ENCODE data around the gene CXCL1. TPM values are rescaled to one million over a fixed set of nuclear protein-coding genes. Genes with fewer than 3 reads are reported as not detected.

CXCL1 gene
- total RNA-seq, 2 donors from 2014 or later, result 0.68 to 8.7 TPM

- H3K27me3 ChIP-seq (replicated peaks; ENCODE audit: insufficient read depth), result no peaks in the 10 kb centered on the region
- ATAC-seq (ENCODE audit: insufficient number of reproducible peaks, low FRiP score, low read depth), result no peak
- H3K27ac ChIP-seq, result no peak overlapping the region
- H3K4me3 ChIP-seq, result no peak overlapping the region
- no peaks in the 10 kb centered on the region for H3K9me3 ChIP-seq
- DNase-seq (ENCODE audit: low spot score), result no peak
- H3K36me3 ChIP-seq, result no peaks in the 10 kb centered on the region
- TF ChIP-seq, protein P1, sequence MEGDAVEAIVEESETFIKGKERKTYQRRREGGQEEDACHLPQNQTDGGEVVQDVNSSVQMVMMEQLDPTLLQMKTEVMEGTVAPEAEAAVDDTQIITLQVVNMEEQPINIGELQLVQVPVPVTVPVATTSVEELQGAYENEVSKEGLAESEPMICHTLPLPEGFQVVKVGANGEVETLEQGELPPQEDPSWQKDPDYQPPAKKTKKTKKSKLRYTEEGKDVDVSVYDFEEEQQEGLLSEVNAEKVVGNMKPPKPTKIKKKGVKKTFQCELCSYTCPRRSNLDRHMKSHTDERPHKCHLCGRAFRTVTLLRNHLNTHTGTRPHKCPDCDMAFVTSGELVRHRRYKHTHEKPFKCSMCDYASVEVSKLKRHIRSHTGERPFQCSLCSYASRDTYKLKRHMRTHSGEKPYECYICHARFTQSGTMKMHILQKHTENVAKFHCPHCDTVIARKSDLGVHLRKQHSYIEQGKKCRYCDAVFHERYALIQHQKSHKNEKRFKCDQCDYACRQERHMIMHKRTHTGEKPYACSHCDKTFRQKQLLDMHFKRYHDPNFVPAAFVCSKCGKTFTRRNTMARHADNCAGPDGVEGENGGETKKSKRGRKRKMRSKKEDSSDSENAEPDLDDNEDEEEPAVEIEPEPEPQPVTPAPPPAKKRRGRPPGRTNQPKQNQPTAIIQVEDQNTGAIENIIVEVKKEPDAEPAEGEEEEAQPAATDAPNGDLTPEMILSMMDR (IDR thresholded peaks at IDR 0.05), result no peak
- H3K4me1 ChIP-seq (ENCODE audit: control insufficient read depth in 1 of 2, low read depth in 2 of 2), result peaks cover 6 to 12% of the 10 kb centered on the region in 2 donors
Observed at GRCh38 chr4:73839071-73839470, 30.1 kb upstream of the CXCL1 start.

DNA sequence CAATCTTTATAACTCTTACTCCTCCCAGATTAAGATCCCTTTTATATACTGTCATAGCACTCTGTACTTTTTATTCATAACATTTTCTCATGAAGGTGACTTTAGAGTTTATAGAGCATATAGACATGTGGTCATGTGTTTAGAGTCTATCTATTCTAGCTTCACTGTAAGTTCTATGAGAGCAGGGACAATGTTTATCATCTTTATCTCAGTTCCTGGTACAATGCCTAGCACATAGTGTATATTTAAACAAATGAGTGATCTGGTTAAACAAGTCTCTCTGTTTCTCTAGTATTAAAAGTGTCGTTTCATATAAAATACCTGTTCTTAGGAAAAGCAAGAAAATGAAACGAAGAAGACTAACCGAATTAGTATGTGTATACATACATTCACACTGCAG, 29.5 kb upstream of the CXCL1 start:
- Histone ChIP-seq H3K27me3 (replicated peaks; ENCODE audit: insufficient read depth) (no peaks in the 10 kb centered on the region), H3K4me1 (ENCODE audit: control insufficient read depth in 1 of 2, low read depth in 2 of 2) (peaks cover 6 to 12% of the 10 kb centered on the region in 2 donors), H3K36me3 (no peaks in the 10 kb centered on the region), H3K9me3 (no peaks in the 10 kb centered on the region), H3K4me3 (no peak overlapping the region), H3K27ac (no peak overlapping the region)
- TF ChIP-seq, protein P1 (IDR thresholded peaks at IDR 0.05), result no peak
- ATAC-seq (ENCODE audit: insufficient number of reproducible peaks, low FRiP score, low read depth), result no peak
- DNase-seq (ENCODE audit: low spot score), result no peak

- DNase-seq (ENCODE audit: low spot score) (no peak), ATAC-seq (ENCODE audit: insufficient number of reproducible peaks, low FRiP score, low read depth) (no peak)
- no peaks in the 10 kb centered on the region for H3K27me3 ChIP-seq (replicated peaks; ENCODE audit: insufficient read depth)
Observed at GRCh38 chr4:73841243-73841925, 27.8 kb upstream of the CXCL1 start.

GRCh38 chr4:73842696-73843095, 26.5 kb upstream of the CXCL1 start:
- Histone ChIP-seq H3K4me1 (ENCODE audit: control insufficient read depth in 1 of 2, low read depth in 2 of 2) (no peaks in the 10 kb centered on the region), H3K4me3 (no peak overlapping the region), H3K27ac (no peak overlapping the region), H3K9me3 (no peaks in the 10 kb centered on the region), H3K36me3 (no peaks in the 10 kb centered on the region), H3K27me3 (replicated peaks; ENCODE audit: insufficient read depth) (no peaks in the 10 kb centered on the region)
- DNase-seq (ENCODE audit: low spot score) (no peak), ATAC-seq (ENCODE audit: insufficient number of reproducible peaks, low FRiP score, low read depth) (no peak)
- TF ChIP-seq, protein P1 (IDR thresholded peaks at IDR 0.05), result no peak

More at GRCh38 chr4:73841243-73841925, 27.8 kb upstream of the CXCL1 start:
- peaks cover 6 to 10% of the 10 kb centered on the region in 2 donors for H3K4me1 ChIP-seq (ENCODE audit: control insufficient read depth in 1 of 2, low read depth in 2 of 2)
- TF ChIP-seq, protein P1 (IDR thresholded peaks at IDR 0.05), result no peak
- H3K9me3 ChIP-seq, result no peaks in the 10 kb centered on the region
- H3K27ac ChIP-seq, result no peak overlapping the region
- no peaks in the 10 kb centered on the region for H3K36me3 ChIP-seq
- H3K4me3 ChIP-seq, result no peak overlapping the region

DNA sequence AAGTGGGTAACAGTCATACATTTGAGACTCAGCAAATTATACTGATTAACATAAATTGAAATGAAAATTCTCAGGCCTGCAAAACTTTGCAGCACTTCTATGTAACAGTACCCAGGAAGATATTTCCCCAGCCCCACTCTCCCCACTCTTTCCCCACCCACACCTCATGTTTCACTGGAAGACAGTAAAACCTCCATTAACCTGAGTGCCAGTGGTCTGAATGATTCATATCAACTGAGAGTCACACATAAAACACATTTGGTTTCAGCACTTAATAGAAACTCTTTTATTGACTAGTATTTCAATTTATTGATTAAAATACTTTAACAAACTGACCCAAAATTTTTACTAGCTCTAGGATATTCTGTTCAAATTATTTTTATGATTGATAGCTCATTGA, 25.8 kb upstream of the CXCL1 start:
- ATAC-seq (ENCODE audit: insufficient number of reproducible peaks, low FRiP score, low read depth) (no peak), DNase-seq (ENCODE audit: low spot score) (no peak)
- H3K4me1 ChIP-seq (ENCODE audit: control insufficient read depth in 1 of 2, low read depth in 2 of 2), result no peaks in the 10 kb centered on the region
- no peaks in the 10 kb centered on the region for H3K27me3 ChIP-seq (replicated peaks; ENCODE audit: insufficient read depth)
- no peaks in the 10 kb centered on the region for H3K9me3 ChIP-seq
- TF ChIP-seq, protein P1 (IDR thresholded peaks at IDR 0.05), result no peak
- no peak overlapping the region for H3K27ac ChIP-seq
- H3K4me3 ChIP-seq, result no peak overlapping the region
- no peaks in the 10 kb centered on the region for H3K36me3 ChIP-seq
